GM12878 (cell line): ENCODE data around the gene RCN2.

ENCODE experiments used
- BACH1 ChIP-seq: fragments of 450-650 bp; IDR thresholded peaks from 2 replicates; pipeline ENCODE4 v1.6.1; 2017; ENCODE audit warnings: mild to moderate bottlenecking, borderline replicate concordance
- EP300 ChIP-seq, 2 experiments: fragments of 150-350 bp in 1 of 2; IDR thresholded peaks; 2 replicates each; pipeline ENCODE4 v1.6.1; 2011 to 2012; ENCODE audit warnings: low read depth in 2 of 2, low read length in 2 of 2, borderline replicate concordance in 1 of 2, improper control_type of control experiment in 1 of 2, inconsistent platforms in 1 of 2; ENCODE audit not compliant: control insufficient read depth in 1 of 2
- ZBED1 ChIP-seq: IDR thresholded peaks from 2 replicates; pipeline ENCODE4 v1.6.1; 2016; ENCODE audit warnings: borderline replicate concordance

DNA sequence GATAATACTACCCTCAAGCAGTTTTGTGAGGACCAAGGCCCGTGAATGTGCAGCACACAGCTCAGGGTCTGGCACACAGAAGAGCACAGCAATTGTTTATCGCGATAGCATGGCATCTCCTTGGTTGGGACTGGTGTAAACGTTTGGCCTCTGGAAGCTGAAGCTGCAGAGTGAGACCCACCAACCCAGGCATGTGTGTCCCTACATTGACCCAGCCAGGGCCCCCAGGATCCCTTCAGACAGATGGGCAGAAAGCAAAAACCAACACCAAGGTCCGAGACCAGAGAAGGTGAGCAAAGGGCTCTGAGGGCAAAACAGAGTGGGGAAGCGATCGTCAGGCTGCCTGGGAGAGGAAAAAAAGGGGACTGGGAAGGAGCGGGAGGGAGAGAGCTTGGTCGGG is 50.8 kb downstream of the RCN2 start:
- TF ChIP-seq EP300 (IDR thresholded peaks at IDR 0.05; ENCODE audit: borderline replicate concordance in 1 of 2, control insufficient read depth in 1 of 2, low read depth in 2 of 2, low read length in 2 of 2) (no peak), ZBED1 (no peak), BACH1 (no peak)
